Breast epithelium (tissue), 4 donors: ENCODE measurements around the gene LDAH. TPM values are rescaled to one million over a fixed set of nuclear protein-coding genes. Genes with fewer than 3 reads are reported as not detected.
"Not testable (repeated sequence)": the region's sequence is repeated elsewhere in the genome, so short reads cannot be mapped to it uniquely, and the experiment has no call there.

Experiments used
- DNase-seq, 2 donors: peaks; one replicate each; pipeline ENCODE4 v3.0.0-alpha.2; 2019; ENCODE audit warnings: low spot score in 2 of 2
- H3K27ac ChIP-seq, 2 donors: fragments of 200-600 bp; sonication (generic) in 1 of 2; one replicate each; pipeline ENCODE4 v1.5.1; 2016 to 2019; ENCODE audit warnings: mild to moderate bottlenecking in 1 of 2
- H3K27me3 ChIP-seq, 2 donors: fragments of 200-600 bp; sonication (generic) in 1 of 2; one replicate each; pipeline versions ENCODE4 v1.5.1 to v1.6.0; 2017 to 2019; ENCODE audit warnings: control low read depth in 1 of 2, mild to moderate bottlenecking in 1 of 2
- H3K36me3 ChIP-seq: fragments of 200-600 bp; one replicate; pipeline ENCODE4 v1.5.1; 2019
- H3K4me1 ChIP-seq, 2 donors: fragments of 200-600 bp; sonication (generic); one replicate each; pipeline ENCODE4 v1.5.1; 2016 to 2019; ENCODE audit warnings: control low read depth in 1 of 2
- H3K4me3 ChIP-seq, 3 donors: fragments of 200-600 bp; sonication (generic); 1 replicate in 2 of 3; 2 replicates in 1 of 3; pipeline ENCODE4 v1.5.1; 2016 to 2019; ENCODE audit warnings: mild to moderate bottlenecking in 3 of 3, moderate library complexity in 2 of 3
- H3K9me3 ChIP-seq, 2 donors: fragments of 200-600 bp; sonication (generic) in 1 of 2; one replicate each; pipeline ENCODE4 v1.5.1; 2016 to 2019; ENCODE audit warnings: control low read depth in 1 of 2
- POLR2A ChIP-seq: fragments of 450-650 bp; IDR thresholded peaks from one replicate; pipeline ENCODE4 v1.6.1; 2016; ENCODE audit warnings: antibody characterized with exemption, mild to moderate bottlenecking, moderate library complexity
- POLR2AphosphoS5 ChIP-seq, 3 donors: sonication (generic); formaldehyde crosslinking; IDR thresholded peaks; one replicate each; pipeline ENCODE4 v1.6.1; 2017; ENCODE audit warnings: antibody characterized with exemption in 3 of 3
- intact Hi-C: fragments of 100-400 bp; cut with DNase I; formaldehyde crosslinking; loops from one replicate; pipeline ENCODE4 v1.15.1; 2023; ENCODE audit warnings: low total_unique reads
- total RNA-seq, 3 donors: library from RNA; depleted of rRNA; stranded (reverse); fragments of >200 nt; gene quantifications; one replicate each; pipeline ENCODE4 v1.1.0, GENCODE V29; 2016
- TF ChIP-seq, protein P1 (sequence below), 3 donors: fragments of 450-650 bp; IDR thresholded peaks; one replicate each; pipeline ENCODE4 v1.5.1; 2016 to 2017; ENCODE audit warnings: antibody characterized with exemption in 3 of 3, mild to moderate bottlenecking in 3 of 3, moderate library complexity in 3 of 3

Gene LDAH
- total RNA-seq, 3 donors from 2014 or later: 12.3 to 17.0 (median 12.5) TPM

DNA sequence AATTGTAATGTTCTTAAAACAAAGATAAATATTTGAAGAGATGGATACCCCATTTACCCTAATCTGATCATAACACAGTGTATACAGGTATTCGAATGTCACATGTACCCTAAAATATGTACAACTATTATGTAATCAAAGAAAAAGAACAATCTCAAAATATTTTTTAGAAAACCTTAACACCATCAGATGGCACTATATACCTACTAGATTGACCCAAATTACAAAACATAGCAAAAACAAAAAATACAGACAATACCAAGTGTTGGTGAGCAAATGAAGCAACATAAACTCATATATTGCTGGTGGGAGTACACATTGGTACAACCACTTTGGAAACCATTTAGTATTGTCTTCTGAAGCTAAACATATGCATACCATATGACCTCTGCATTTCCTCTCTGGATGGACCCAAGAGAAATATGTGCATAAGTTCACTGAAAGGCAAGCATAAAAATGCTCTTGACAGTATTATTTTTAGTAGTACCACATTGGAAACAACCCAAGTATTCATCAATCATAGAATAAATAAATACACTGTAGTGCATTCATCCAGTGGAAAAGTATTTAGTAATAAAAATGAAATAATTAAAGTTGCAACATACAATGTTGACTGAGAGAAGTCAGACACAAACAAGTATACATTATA is 100.2 kb downstream of the LDAH start:
- H3K9me3 ChIP-seq: no peaks in the 10 kb centered on the region
- H3K27ac ChIP-seq: no peak overlapping the region
- no peak for TF ChIP-seq POLR2AphosphoS5 (IDR thresholded peaks at IDR 0.05)
- TF ChIP-seq POLR2A: no peak
- TF ChIP-seq, protein P1, sequence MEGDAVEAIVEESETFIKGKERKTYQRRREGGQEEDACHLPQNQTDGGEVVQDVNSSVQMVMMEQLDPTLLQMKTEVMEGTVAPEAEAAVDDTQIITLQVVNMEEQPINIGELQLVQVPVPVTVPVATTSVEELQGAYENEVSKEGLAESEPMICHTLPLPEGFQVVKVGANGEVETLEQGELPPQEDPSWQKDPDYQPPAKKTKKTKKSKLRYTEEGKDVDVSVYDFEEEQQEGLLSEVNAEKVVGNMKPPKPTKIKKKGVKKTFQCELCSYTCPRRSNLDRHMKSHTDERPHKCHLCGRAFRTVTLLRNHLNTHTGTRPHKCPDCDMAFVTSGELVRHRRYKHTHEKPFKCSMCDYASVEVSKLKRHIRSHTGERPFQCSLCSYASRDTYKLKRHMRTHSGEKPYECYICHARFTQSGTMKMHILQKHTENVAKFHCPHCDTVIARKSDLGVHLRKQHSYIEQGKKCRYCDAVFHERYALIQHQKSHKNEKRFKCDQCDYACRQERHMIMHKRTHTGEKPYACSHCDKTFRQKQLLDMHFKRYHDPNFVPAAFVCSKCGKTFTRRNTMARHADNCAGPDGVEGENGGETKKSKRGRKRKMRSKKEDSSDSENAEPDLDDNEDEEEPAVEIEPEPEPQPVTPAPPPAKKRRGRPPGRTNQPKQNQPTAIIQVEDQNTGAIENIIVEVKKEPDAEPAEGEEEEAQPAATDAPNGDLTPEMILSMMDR (IDR thresholded peaks at IDR 0.05): no peak
- no peaks in the 10 kb centered on the region for H3K27me3 ChIP-seq
- intact Hi-C loops: no loop called here
- H3K4me1 ChIP-seq: no peaks in the 10 kb centered on the region
- H3K4me3 ChIP-seq: no peak overlapping the region
- H3K36me3 ChIP-seq: no peaks in the 10 kb centered on the region
- DNase-seq: no peak

DNA sequence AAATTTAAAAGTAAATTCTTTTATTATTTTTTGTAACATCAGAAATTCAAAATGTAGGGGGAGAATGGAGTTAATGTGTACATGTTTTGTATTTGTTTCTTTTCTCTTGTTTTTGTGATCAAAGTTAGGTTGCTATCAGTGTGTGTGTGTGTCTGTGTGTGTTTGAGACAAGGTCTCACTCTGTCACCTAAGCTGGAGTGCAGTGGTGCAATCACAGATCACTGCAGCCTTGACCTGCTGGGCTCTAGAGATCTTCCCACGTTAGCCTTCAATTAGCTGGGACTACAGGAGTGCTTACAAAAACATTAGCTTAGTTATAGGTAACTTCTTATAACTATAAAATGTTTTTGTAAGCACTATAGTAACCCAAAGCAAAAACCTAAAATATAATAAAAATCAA is 105.3 kb downstream of the LDAH start:
- DNase-seq: no peak
- Histone ChIP-seq H3K27ac (no peak overlapping the region), H3K9me3 (no peaks in the 10 kb centered on the region), H3K36me3 (no peaks in the 10 kb centered on the region), H3K4me1 (no peaks in the 10 kb centered on the region), H3K4me3 (no peak overlapping the region), H3K27me3 (no peaks in the 10 kb centered on the region)
- intact Hi-C loops: no loop called here
- TF ChIP-seq, protein P1 (IDR thresholded peaks at IDR 0.05): no peak
- TF ChIP-seq POLR2AphosphoS5 (IDR thresholded peaks at IDR 0.05) (no peak), POLR2A (no peak)

DNA sequence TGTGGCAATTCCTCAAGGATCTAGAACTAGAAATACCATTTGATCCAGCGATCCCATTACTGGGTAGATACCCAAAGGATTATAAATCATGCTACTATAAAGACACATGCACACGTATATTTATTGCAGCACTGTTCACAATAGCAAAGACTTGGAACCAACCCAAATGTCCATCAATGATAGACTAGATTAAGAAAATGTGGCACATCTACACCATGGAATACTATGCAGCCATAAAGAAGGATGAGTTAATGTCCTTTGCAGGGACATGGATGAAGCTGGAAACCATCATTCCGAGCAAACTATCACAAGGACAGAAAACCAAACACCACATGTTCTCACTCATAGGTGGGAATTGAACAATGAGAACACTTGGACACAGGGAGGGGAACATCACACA is 106.7 kb downstream of the LDAH start:
- H3K4me1 ChIP-seq, H3K36me3 ChIP-seq, H3K9me3 ChIP-seq, H3K27me3 ChIP-seq, intact Hi-C loops, H3K27ac ChIP-seq, H3K4me3 ChIP-seq, DNase-seq: not testable (repeated sequence)

DNA sequence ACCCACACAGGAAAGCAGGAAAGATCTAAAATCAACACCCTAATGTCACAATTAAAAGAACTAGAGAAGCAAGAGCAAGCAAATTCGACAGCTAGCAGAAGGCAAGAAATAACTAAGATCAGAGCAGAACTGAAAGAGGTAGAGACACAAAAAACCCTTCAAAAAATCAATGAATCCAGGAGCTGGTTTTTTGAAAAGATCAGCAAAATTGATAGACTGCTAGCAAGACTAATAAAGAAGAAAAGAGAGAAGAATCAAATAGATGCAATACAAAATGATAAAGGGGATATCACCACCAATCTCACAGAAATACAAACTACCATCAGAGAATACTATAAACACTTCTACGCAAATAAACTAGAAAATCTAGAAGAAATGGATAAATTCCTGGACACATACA is 108.5 kb downstream of the LDAH start:
- intact Hi-C loops, H3K27ac ChIP-seq, H3K36me3 ChIP-seq, H3K4me3 ChIP-seq, H3K9me3 ChIP-seq, DNase-seq, H3K4me1 ChIP-seq, H3K27me3 ChIP-seq: not testable (repeated sequence)

DNA sequence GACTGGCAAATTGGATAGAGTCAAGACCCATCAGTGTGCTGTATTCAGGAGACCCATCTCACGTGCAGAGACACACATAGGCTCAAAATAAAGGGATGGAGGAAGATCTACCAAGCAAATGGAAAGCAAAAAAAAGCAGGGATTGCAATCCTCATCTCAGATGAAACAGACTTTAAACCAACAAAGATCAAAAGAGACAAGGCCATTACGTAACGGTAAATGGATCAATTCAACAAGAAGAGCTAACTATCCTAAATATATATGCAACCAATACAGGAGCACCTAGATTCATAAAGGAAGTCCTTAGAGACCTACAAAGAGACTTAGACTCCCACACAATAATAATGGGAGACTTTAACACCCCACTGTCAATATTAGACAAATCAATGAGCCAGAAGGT is 109.3 kb downstream of the LDAH start:
- H3K27ac ChIP-seq, H3K4me3 ChIP-seq, H3K36me3 ChIP-seq, H3K9me3 ChIP-seq, DNase-seq, H3K27me3 ChIP-seq, H3K4me1 ChIP-seq, intact Hi-C loops: not testable (repeated sequence)

DNA sequence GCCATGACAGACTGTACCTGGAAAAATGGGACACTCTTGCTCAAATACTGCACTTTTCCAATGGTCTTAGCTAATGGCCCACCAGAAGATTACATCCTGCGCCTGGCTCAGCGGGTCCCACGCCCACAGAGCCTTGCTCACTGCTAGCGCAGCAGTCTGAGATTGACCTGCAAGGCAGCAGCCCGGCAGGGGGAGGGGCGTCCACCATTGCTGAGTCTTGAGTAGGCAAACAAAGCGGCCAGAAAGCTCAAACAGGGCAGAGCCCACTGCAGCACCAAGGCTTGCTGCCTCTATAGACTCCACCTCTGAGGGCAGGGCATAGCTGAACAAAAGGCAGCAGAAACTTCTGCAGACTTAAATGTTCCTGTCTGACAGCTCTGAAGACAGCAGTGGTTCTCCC is 111.3 kb downstream of the LDAH start:
- H3K27me3 ChIP-seq, H3K4me1 ChIP-seq, H3K4me3 ChIP-seq, H3K9me3 ChIP-seq, H3K27ac ChIP-seq, H3K36me3 ChIP-seq, intact Hi-C loops, DNase-seq: not testable (repeated sequence)

DNA sequence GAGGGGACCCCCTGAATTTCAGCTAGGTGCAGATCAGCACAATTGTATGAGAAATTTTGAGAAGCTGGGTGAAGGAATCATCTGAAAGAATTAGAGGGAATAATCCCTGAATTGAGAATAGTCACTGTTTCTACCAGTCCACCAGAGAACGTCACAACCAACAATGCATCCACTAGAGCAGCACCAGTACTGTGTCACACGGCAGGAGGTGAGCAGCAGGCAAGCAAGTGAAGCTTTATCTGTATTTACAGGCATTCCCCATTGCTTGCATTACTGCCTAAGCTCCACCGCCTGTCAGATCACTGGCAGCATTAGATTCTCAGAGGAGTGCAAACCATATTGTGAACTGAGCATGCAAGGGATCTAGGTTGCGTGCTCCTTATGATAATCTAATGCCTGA is 115.3 kb downstream of the LDAH start:
- H3K27ac ChIP-seq: no peak overlapping the region
- intact Hi-C loops: no loop called here
- H3K9me3 ChIP-seq: no peaks in the 10 kb centered on the region
- no peaks in the 10 kb centered on the region for H3K27me3 ChIP-seq
- H3K36me3 ChIP-seq: no peaks in the 10 kb centered on the region
- H3K4me1 ChIP-seq: no peaks in the 10 kb centered on the region
- H3K4me3 ChIP-seq: no peak overlapping the region
- DNase-seq: no peak
- TF ChIP-seq, protein P1 (IDR thresholded peaks at IDR 0.05): no peak
- TF ChIP-seq POLR2A (no peak), POLR2AphosphoS5 (IDR thresholded peaks at IDR 0.05) (no peak)
